Renal pelvis (tissue), 4 donors: ENCODE measurements around the gene CDC5L. TPM values are rescaled to one million over a fixed set of nuclear protein-coding genes. Genes with fewer than 3 reads are reported as not detected.
A peak's percentile ranks its signal among the peaks of the same experiment; 100 is the strongest.

Experiments
- DNase-seq: peaks from one replicate; pipeline ENCODE4 v3.0.0-alpha.2; 2013
- polyA plus RNA-seq, 3 donors: library from polyadenylated mRNA; unstranded; fragments of 120-200 nt; gene quantifications; one replicate each; pipeline ENCODE4 v1.2.1, GENCODE V29; 2013; ENCODE audit not compliant: insufficient read length in 3 of 3

Gene CDC5L
- polyA plus RNA-seq, 3 donors: 35.4 to 40.1 (median 37.4) TPM

DNA sequence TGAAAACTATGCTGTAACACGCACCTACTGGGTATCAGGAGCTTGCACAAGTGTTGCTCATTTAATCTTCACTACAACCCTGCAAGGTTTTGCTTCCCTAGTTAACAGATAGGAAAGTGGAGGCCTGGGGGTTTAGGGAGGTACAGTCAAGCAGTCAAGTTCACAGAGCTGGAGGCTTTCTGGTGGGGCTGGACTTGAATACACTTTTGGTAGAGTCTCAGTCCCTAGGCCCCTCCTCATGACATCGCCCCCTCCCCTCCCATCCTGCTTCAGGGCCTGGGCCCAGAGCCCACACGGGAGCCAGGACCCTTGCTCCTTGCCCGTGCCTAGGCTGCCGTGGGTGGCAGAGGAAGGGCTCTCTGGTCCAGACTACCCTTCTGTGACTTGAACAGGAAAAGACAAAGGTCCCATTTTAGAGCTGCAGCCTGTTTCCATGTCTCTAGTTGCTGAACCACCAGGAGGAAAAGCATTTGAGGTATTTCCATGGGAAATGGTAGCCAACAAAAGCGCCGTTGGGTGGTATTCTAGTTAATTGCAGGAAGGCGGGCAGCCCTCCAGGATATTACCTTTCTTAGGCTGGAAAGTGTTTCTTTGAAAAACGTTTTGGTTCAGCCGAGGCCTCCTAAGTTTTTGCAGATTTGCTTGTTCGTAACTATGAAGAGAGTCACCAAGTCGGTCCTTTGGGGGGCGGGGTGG is 84.9 kb downstream of the CDC5L start:
- DNase-seq: no peak

DNA sequence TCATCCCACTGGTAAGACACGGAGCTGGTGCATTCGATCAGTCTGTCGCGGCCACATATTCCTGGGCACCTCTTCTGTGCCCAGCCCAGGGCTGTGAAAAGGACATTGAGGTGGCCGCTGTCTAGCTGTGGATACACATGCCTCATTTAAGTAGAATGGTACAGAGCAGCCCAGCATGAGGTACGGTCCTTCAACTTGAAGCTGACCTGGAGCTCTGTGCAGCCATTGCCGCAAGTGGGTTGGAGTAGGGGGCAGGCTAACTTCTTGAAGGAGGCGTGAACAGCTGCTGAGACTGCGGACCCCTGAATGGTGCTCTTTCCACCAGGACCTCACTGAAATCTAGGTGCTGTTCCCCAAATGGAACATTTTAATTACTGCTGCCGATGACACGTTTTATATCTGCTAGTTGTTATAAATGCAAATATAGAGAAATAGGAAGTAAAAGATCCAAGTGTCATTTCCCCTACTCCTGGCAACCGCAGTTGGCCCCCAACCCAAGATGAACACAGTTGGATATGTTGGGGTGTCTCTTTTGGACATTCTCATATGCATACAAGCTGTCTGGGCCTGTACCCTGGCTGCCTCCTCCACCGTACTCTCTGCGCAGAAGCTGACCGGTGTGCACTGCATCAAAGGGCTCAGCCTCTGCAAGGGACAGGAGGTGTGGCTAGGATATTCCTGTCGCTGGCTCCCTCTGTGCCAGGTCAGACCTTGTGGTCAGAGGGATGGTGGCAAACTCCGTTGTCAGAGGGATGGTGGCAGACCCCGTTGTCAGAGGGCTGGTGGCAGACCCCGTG is 86.1 kb downstream of the CDC5L start:
- no peak for DNase-seq

- DNase-seq: no peak
Observed at GRCh38 chr6:44474190-44474631, 86.7 kb downstream of the CDC5L start.

GRCh38 chr6:44474643-44475042 is 87.1 kb downstream of the CDC5L start:
- DNase-seq: no peak

DNA sequence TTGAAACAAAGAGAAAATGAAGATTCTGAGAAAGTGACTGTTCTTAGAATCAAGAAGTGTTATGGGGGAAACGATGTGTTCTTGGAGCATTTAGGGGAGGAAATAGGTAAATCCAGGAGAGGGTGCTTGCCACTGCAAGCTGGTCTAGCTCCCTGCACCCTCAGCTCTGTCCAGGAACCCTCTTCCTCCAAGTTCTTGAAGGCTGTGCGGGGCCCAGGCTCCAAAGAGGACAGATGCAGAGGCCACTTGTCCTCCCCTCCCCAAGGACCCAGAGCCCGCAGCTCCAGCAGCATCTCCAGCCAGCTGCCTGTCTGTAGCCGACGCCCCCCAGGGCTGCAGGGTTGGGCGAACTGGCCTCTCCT is 87.9 kb downstream of the CDC5L start:
- DNase-seq: no peak

DNA sequence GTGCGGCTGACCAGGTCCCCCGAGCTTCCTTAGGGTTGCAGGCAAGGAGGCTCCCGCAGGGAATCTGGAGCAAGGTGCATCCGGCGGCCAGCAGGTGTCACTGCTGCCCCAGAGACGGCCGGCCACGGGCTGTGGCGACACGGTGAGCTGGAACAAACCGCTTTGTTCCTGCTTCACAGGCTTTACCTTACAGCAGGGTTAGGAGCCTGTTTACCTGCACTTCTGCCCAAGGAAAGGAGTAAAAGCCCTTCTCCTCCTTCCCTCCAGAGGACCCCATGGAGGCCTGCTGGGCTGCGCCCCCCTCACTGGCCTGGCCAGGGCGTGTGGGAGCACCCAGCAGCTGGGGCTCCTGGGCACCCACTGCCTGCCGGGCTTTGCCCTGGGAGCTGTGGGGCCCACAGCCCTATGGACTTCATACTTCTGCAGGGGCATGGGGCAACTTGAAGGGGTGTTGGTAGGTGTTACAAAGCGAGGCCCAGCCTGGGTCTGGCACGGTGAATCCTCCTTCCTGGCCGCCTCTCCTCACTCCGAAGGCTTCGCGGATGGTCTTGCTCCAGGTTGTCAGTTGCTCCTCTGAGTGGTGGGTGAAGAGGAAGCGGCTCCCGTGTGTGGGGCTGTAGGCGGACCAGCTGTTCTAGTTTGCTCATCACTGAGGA is 88.4 kb downstream of the CDC5L start:
- peak; percentile 81 for DNase-seq

- no peak for DNase-seq
Observed at GRCh38 chr6:44476849-44477248, 89.3 kb downstream of the CDC5L start.

DNA sequence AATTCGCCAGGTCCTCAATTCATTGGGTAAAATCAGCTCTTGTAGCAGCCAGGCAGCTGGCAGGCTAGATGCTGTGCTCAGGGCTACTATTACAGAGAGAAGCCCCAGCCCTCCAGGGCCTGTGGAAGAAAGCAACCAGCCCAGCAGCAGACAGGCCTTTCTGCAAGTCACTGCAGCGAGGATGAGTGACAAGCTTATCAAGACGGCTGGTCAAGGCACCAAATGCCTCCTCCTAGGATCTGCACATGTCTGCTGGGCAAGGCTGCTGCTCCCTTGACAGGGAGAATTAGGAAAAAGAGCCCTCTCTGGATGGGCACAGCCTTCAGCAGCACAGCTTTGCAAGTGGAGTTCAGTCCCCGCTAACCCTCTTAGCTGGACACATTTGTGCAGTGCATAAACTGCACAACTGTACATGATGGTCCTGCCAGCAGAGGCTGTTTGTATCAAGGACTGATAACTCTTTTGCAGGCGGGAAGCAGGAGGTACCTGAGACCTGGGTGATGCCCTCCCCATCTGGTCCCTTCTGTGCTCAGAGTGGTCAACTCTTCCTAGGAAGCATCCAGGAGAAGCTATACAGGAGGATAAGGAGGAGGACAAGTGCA is 89.9 kb downstream of the CDC5L start:
- DNase-seq: no peak

DNA sequence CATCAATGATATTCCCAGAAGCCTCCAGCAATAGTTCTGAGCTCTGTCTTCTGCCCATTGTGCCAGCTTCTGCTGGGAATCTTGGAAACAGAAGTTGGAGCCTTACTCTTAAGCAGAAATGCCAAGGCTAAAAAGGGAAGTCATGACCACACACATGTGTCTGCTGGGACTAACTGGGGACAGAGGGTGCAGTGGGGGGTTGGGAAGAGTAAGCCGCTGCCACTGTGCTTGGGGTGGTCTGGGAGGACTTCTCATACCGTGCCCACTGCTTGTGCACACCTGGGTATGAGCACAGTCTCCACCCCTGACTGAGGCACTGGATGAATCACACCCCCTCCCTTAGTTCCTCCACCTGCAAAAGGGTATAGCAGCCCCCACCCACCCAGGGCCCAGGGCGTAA is 90.7 kb downstream of the CDC5L start:
- DNase-seq: no peak

DNA sequence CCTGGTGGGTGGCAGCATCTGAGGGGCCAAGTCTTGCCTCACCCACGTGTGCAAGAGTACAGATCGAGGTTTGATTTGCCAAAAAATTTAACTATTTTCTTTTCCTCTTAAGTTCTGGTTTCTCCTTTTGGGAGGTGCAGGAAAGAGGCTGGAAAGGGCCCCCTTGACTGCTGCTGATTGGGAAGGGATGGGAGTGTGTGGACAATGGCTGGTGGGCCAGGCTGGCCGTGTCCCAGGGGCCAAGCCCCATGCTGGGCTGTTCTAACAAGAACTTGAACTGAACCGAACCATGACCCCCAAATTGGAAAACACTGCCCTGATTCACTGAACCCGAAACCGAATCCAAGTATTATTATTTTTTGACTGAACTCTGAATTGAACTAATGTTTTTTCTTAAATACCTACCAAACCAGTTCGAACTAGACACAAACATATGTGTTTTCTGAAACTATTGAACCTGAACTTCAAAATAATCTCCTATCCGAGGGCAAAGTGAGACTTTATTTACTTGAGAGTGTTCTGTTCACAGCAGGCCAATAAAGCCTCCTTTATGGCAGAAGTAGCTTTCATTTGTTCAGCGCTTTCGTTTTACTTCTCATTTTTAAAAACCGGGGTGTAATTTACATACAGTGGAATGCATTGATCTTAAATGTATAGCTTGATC is 91.2 kb downstream of the CDC5L start:
- DNase-seq: no peak

DNA sequence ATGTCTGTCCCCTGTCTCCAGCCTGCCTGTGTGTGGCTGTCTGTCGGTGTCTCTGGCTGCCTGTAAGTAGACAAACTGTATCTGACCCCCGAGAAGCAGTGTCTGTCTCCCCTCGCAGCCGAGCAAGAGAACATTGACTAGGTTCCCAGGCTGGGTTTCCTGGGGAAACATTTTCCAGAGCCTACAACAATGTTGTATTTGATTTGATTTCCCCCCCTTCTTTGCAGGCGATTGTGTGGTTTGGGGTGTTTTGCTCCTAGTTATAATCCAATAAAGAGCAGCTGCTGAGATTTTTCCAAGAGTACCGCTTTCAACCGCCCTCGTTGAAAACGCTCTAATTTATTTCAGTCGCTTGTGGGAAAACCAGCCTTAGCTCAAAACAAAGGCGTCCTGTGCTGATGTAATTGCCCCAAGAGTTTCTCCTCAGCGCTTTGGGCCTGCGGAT is 92.6 kb downstream of the CDC5L start:
- DNase-seq: no peak

GRCh38 chr6:44481056-44481455 is 93.5 kb downstream of the CDC5L start:
- DNase-seq: no peak

GRCh38 chr6:44481760-44482159 is 94.3 kb downstream of the CDC5L start:
- DNase-seq: no peak

DNA sequence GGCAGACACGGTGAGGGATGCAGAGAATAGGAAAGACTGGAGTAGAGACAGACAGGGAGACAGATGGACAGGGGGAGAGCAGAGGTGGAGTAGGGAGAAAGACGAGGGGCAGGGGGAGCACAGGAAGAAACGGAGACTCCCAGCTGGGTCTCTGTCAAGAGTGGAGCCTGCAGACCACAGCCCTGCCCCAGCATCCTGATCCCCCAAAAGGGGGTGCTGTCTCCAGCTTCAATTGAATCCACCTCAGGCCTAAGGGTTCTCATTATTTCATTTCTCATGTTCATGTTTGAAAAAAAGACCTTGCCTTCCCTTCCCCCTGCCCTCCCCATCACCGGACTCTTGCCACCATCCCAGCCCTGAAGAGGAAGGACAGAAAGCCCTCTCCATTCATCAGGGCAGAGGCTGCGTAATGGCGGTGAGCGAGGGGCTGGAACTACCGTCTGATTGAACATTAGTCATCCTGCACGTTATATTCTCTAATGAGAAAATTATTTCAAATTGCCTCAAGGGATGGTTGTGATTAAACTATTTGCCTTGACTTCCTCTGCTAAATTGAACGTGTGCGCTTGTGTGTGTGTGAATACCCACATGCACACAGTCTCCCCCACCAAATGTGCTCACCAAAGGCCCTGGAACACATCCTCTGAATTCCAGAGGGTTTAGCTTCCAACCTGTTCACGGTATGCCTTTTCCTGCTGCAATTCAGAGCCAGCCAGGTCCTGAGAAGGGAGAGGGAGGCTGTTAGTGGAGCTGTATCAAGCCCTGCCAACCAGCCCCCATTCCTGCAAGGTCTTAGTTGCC is 98.3 kb downstream of the CDC5L start:
- DNase-seq: no peak

DNA sequence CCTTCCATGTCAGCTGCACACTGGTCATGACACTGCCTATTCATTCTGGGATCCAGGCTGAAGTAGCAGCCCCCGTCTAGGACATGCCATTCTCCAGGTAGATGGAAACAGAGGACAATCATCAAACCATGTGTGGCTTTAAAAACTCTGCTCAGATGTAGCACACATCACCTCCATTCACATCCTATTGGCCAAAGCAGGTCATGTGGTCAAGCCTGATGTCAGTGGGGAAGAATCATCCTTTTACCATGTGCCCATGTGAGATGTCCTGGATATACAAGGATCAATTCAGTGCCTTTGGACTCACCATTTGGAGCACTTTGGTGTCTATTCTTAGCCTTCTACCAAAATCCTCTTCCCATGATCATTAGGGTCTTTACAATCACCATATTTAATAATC is 99.5 kb downstream of the CDC5L start:
- no peak for DNase-seq

DNA sequence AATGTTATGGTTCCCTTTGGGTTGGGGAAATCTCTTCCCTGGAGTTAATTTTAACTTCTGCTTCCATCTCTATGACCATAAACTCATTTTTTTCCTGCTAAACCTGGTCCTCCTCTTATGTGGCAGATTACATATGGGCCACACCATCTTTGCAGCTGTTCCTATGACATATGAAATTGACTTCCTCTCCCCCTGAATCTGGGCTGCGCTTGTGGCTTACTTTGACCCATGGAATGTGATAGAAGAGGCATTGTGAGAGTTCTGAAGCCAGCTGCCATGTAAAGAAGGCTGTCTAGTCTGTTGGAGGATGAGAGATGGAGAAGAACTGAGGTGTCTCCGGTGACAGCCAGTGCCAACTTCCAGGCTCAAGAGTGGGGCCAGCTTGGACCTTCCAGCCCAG is 100.1 kb downstream of the CDC5L start:
- no peak for DNase-seq

DNA sequence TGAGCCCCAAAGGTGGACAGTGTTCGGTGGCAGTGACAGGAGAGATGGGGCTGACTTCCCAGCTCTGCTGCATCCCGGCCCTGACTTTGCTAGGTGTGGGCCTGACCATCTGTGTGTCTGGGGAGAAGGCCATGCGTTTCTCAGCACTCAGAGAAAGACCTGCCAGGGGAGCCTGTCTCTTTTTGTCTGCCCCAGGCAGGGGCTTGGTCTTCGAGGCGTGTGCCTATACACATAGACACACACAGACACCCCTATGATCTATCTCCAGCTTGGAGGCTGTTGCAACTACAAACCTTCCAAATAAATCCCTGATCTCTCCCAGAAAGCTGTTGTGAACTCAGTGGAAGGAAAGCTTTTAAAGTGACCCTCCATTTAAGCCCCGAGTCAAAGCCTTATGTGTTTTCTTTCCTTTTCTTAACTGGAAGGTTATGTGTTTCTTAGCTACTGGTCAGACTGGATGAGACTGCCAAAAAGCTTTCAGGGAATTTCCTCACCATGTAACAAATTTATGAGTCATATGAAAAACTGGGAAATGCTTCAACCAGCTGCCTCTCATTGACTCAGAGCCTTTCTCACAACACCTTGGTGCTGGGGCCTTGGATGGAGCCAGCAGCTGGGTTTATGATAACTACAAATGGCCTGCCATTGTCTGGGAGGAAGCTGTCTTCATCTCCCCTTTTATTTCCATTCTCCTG is 102.6 kb downstream of the CDC5L start:
- peak; percentile 62 for DNase-seq

GRCh38 chr6:44493132-44493531 is 105.6 kb downstream of the CDC5L start:
- DNase-seq: no peak

DNA sequence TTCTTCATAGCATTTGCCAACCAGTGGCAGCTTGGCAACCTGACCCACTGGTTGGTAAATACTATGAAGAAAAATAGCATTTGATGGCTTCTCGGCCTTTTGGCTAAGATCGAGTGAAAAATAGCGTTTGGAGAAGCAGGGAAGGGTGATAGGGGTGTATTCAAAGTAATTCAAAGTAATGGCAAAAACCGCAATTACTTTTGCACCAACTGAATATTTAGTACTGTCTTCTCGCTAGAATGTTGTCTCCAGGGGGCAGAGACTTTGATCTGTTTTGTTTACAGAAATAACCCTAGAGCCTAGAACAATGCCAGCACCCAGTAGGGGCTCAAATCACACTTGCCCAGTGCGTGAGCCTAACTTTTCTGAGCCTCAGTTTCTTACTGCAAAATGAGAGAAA is 106.1 kb downstream of the CDC5L start:
- DNase-seq: no peak

DNA sequence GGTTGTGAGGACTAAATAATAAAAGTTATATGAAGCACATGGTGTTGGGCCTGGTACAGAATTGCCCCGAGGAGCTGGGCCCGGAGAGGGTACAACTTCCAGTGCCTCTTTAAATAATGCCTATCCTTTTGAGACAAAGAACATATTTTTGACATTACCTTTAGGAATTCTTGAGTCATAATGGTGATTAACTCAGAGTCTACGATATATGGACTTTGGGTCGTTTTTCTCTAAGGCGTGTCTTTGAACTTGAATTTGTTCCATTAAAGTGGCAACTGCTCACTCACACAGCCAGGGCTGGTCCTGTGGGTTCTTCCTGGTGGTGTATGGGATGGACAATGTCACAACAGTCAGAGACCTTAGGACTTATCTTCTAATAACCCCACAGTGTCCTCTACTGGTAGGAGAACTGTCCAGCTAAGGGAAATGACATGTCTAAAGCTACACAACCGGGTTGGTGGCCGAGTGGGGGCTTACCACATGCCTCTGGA is 106.5 kb downstream of the CDC5L start:
- no peak for DNase-seq
